Right atrium auricular region (tissue), 2 donors: ENCODE measurements around the gene CCDC180. TPM values are rescaled to one million over a fixed set of nuclear protein-coding genes. Genes with fewer than 3 reads are reported as not detected.

Experiments used
- DNase-seq: peaks from one replicate; pipeline ENCODE4 v3.0.0-alpha.2; 2019; ENCODE audit warnings: low spot score
- H3K27ac ChIP-seq, 2 donors: fragments of 200-600 bp; sonication (generic); 1 replicate in 1 of 2; 2 replicates in 1 of 2; pipeline ENCODE4 v1.5.1; 2016 to 2019
- H3K27me3 ChIP-seq, 2 donors: fragments of 200-600 bp; sonication (generic); one replicate each; pipeline versions ENCODE4 v1.5.1 to v1.6.0; 2017 to 2019
- H3K36me3 ChIP-seq: fragments of 200-600 bp; sonication (generic); one replicate; pipeline ENCODE4 v1.5.1; 2016
- H3K4me1 ChIP-seq, 2 donors: fragments of 200-600 bp; sonication (generic); one replicate each; pipeline versions ENCODE4 v1.5.1 to v1.6.0; 2017 to 2019
- H3K4me3 ChIP-seq, 2 donors: fragments of 200-600 bp; sonication (generic); 1 replicate in 1 of 2; 2 replicates in 1 of 2; pipeline ENCODE4 v1.5.1; 2017 to 2019; ENCODE audit warnings: mild to moderate bottlenecking in 1 of 2, moderate library complexity in 1 of 2
- H3K9me3 ChIP-seq, 2 donors: fragments of 200-600 bp; sonication (generic); one replicate each; pipeline ENCODE4 v1.5.1; 2019
- total RNA-seq, 2 donors: library from RNA; depleted of rRNA; stranded (reverse); fragments of >200 nt; gene quantifications; one replicate each; pipeline ENCODE4 v1.1.0, GENCODE V29; 2016
- TF ChIP-seq, protein P1 (sequence below), 2 donors: fragments of 200-600 bp; sonication (generic); IDR thresholded peaks; one replicate each; pipeline ENCODE4 v1.5.1; 2019; ENCODE audit warnings: antibody characterized with exemption in 2 of 2

The CCDC180 gene
- total RNA-seq, 2 donors from 2014 or later: 0.96 to 0.98 TPM

DNA sequence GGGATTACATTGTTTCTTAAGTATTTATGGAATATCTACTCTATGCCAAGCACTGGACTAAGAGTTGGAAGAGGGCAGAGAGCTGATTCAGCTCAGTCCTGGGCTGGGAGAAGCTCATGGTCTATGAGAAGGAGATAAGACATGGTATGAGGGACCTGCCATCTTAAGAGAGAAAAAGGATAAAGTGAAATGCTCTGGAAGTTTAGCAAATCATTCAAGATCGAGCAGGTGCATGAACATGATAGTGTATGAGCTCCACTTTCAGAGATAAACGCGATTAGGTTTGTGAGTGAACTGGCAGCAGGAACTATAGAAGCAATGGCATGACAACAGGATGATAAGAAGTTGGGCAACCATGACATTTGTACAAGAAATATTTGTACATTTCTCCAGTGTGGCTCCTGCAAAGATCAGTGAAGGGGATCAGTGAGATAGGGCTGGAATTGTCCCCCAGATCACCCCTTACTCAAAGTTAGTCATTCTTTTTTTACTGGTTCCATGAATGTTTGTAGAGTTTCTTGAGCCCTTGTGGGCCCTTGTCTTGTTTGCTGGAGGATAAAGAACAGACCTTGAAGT lies 26.6 kb upstream of the CCDC180 start:
- Histone ChIP-seq H3K9me3 (peaks cover 0 to 1% of the 10 kb centered on the region in 2 donors), H3K4me3 (no peak overlapping the region), H3K36me3 (peaks cover 48% of the 10 kb centered on the region), H3K27me3 (no peaks in the 10 kb centered on the region), H3K27ac (no peak overlapping the region), H3K4me1 (no peaks in the 10 kb centered on the region)
- TF ChIP-seq, protein P1, sequence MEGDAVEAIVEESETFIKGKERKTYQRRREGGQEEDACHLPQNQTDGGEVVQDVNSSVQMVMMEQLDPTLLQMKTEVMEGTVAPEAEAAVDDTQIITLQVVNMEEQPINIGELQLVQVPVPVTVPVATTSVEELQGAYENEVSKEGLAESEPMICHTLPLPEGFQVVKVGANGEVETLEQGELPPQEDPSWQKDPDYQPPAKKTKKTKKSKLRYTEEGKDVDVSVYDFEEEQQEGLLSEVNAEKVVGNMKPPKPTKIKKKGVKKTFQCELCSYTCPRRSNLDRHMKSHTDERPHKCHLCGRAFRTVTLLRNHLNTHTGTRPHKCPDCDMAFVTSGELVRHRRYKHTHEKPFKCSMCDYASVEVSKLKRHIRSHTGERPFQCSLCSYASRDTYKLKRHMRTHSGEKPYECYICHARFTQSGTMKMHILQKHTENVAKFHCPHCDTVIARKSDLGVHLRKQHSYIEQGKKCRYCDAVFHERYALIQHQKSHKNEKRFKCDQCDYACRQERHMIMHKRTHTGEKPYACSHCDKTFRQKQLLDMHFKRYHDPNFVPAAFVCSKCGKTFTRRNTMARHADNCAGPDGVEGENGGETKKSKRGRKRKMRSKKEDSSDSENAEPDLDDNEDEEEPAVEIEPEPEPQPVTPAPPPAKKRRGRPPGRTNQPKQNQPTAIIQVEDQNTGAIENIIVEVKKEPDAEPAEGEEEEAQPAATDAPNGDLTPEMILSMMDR (IDR thresholded peaks at IDR 0.05): no peak
- DNase-seq: no peak

DNA sequence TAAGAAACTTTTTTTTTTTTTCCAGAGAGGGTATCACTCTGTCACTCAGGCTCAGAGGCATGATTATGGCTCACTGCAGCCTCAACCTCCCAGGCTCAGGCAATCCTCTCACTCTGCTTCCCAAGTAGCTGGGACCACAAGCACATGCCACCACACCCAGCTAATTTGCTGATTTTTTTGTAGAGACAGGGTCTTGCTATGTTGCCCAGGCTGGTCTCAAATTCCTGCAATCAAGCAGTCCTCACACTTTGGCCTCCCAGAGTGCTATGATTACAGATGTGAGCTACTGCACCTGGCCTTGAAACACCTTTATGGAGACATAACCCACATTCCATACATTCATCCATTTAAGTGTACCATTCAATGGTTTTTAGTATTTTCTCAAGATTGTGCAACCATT lies 23.7 kb upstream of the CCDC180 start:
- DNase-seq: no peak
- H3K27me3 ChIP-seq: no peaks in the 10 kb centered on the region
- peaks cover 48% of the 10 kb centered on the region for H3K36me3 ChIP-seq
- no peak overlapping the region for H3K27ac ChIP-seq
- no peak overlapping the region for H3K4me3 ChIP-seq
- no peaks in the 10 kb centered on the region for H3K4me1 ChIP-seq
- TF ChIP-seq, protein P1 (IDR thresholded peaks at IDR 0.05): no peak
- H3K9me3 ChIP-seq: peaks cover 0 to 7% of the 10 kb centered on the region in 2 donors

DNA sequence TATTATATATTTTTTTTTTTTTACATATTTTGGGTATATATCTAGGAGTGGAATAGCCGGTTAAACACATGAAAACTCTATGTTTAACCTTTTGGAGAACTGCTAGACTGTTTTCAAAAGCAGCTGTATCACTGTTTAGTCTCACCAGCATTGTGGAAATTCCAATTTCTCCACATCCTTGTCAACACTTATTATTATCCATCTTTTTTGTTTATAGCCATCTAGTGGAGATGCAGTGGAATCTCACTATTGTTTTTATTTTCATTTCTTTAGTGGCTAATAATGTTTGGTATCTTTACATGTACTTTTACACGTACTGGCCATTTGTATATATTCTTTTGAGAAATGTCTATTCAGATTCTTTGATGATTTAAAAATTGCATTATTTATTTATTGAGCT lies 22.7 kb upstream of the CCDC180 start:
- DNase-seq: no peak
- Histone ChIP-seq H3K4me1 (no peaks in the 10 kb centered on the region), H3K27ac (no peak overlapping the region), H3K4me3 (no peak overlapping the region), H3K27me3 (no peaks in the 10 kb centered on the region), H3K9me3 (peaks cover 0 to 7% of the 10 kb centered on the region in 2 donors), H3K36me3 (peaks cover 40% of the 10 kb centered on the region)
- TF ChIP-seq, protein P1 (IDR thresholded peaks at IDR 0.05): no peak

DNA sequence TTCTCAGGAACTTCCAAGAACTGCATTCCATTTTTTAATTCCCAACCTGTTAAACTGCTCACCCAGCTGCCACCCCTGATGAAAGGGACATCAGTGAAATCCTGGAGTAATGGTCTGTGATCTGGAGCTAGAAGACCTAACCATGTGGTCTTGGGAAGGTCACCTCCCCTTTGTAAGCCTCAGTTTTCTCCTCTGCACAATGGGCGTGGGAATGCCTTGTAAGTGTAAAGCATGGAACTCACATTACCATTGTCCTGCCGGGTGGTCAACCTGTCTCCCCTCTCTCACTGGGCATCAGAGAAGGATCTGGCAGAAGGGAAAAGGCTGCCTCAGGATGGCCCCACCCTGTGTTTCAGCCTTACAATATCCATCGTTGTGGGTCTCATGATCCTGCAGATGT lies 15.3 kb upstream of the CCDC180 start:
- peaks cover 0 to 25% of the 10 kb centered on the region in 2 donors for H3K4me1 ChIP-seq
- DNase-seq: no peak
- H3K27me3 ChIP-seq: no peaks in the 10 kb centered on the region
- TF ChIP-seq, protein P1 (IDR thresholded peaks at IDR 0.05): no peak
- peaks cover 28% of the 10 kb centered on the region for H3K36me3 ChIP-seq
- H3K4me3 ChIP-seq: no peak overlapping the region
- H3K9me3 ChIP-seq: no peaks in the 10 kb centered on the region
- no peak overlapping the region for H3K27ac ChIP-seq

DNA sequence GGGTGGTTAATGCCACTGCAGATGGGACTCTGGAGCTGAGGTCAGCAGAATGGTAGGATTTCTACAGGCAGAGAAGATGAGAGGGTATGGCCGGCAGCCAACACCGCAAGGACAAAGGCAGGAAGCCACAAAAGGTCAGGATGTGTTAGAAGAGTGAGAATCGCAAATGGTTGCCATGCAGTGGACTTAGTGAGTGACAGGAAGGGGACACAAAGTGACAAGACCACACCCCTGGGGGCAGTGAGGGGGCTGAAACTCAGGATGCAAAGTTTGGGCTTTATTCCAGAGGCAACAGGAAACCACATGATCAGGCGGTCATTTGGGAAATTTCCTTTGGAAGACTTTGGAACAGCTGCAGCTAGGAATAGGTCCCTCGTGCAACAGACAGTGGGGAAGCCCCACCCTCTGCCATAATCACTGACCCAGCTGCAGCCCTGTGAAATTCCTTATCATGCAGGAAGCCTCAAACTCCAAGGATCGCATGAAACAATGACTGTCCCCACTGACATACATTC lies 14.2 kb upstream of the CCDC180 start:
- Histone ChIP-seq H3K27me3 (no peaks in the 10 kb centered on the region), H3K36me3 (peaks cover 23% of the 10 kb centered on the region), H3K27ac (peak overlapping the region; percentile 1 to 18), H3K4me3 (no peak overlapping the region), H3K9me3 (peaks cover 0 to 8% of the 10 kb centered on the region in 2 donors), H3K4me1 (peaks cover 0 to 25% of the 10 kb centered on the region in 2 donors)
- TF ChIP-seq, protein P1 (IDR thresholded peaks at IDR 0.05): no peak
- no peak for DNase-seq

DNA sequence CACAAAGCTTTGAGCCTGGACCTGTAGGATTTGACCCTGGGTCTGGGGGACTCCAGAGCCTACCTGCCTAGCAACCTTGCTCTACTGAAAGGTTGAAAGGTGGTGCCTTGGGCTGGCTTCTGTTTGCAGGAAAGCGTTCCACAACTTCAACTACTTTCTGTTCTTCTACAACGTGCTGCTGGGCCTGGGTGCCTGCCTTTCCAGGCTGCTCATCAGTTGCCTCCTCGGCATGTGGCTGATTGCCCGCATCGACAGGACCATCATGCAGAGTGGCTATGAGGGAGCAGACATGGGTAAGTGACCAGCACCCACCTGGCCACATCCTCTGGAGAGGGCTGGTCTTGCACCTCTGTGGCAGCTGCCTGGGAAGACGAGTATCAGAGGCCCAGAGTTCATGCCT lies 13.6 kb upstream of the CCDC180 start:
- peaks cover 0 to 25% of the 10 kb centered on the region in 2 donors for H3K4me1 ChIP-seq
- DNase-seq: no peak
- H3K9me3 ChIP-seq: peaks cover 0 to 11% of the 10 kb centered on the region in 2 donors
- no peaks in the 10 kb centered on the region for H3K27me3 ChIP-seq
- TF ChIP-seq, protein P1 (IDR thresholded peaks at IDR 0.05): no peak
- peak overlapping the region; percentile 1 to 18 for H3K27ac ChIP-seq
- H3K4me3 ChIP-seq: no peak overlapping the region
- peaks cover 17% of the 10 kb centered on the region for H3K36me3 ChIP-seq
